ENCODE results near the gene MIER1.
"Not testable (repeated sequence)": the region's sequence is repeated elsewhere in the genome, so short reads cannot be mapped to it uniquely, and the experiment has no call there.

The MIER1 gene

DNA sequence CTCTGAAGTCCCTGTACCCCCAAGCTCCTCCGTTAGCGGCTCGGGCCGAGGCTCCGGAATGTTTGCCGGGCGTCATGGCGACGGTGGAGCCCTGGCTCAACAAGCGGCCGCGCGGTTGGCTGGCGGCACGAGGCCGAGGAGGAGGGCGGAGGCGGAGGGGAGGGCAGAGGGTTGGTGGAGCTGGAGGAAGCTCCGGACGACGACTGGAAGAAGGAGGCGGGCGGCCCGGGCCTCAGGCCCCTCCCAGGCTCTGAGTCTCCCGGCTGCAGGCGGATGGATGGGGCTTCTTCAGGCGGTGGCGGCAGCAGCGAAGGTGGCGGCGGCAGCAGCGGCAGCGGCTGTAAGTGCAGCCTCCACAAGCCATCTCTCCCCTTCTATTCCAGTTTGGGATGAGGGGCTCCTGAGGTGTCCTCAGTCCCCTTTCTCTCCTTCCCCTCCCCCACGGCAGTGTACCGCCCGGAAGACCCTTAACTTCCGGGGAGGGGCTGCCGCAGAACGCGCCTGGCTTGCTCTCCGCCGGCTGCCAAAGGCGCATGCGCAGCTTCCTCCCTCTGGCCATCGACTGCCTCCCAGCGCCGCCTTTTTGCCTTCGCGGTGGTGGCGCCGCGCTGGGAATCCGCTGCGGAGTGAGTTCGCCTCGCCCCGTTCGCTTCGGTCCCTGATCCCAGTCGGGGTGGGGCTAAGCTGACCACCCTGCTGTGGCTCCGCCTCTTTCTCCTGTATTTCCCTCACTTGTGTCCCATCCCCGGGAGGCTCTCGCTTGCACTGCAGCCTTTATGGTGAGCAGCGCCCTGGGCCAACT is at the start of gene MIER1, which contains the start of gene DNAI4:
TSS of gene MIER1 (plus strand) at position 235 of the 802 bp plus-strand sequence. CDS start at position 274, 39 bp downstream.
TSS of gene DNAI4 (minus strand) at position 101 of the 802 bp plus-strand sequence. CDS start at position 76, 25 bp downstream.
- DNase-seq, result peak; percentile 94 to 96

DNA sequence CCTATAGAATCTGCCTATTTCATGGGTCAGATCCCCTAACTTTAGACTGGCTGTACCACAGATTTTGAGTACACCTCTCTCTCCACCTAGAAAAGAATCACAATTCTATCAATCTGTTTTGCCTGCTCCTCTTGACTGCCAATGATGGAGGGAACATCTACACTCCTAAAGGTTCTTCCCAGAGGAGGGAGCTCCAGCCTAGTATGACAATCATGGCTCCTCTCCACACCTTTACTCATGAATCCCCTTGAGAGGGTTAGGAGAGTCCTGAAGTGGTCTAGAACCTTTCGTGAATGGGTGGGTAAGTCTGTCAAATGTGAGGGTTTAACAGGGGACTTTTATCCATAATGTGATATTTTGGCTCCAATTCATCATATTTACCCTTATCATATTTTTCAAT is 48.1 kb upstream of the MIER1 start:
- no peak for DNase-seq

DNA sequence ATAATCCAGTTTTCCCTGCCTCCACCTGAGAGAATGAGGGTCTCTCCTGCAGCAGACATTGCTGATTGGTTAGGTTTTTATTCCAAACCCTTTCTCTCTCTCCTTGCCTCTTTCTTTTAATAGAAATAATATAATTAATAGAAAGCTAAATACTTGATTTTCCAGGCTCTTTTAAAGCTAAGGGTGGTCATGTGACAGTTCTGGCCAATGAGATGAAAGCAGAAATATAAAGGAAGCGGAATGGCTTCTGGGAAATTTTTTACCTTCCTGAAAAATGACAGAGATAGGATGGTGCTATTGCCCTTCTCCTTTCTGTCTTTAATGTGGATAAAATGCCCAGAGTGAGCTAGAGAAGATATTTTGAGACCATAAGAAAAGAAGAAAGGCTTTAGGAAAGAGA is 35.8 kb upstream of the MIER1 start:
- DNase-seq, result no peak

DNA sequence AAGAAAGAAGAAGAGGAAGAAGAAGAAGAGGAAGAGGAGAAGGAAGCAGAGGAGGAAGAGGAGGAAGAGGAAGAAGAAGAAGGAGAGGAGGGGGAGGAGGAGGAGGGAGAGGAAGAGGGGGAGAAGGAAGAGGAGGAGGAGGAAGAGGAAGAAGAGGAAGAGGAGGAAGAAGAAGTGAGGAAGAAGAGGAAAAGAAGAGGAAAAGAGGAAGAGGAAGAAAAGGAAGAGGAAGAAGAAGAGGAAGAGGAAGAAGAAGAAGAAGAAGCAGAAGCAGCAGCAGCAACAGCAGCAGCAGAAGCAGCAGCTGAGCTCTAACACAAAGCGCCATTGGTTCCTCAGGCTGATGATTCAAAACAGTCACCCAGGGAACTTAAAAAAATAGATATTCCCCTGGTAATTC is 34.2 kb upstream of the MIER1 start:
- no peak for DNase-seq

DNA sequence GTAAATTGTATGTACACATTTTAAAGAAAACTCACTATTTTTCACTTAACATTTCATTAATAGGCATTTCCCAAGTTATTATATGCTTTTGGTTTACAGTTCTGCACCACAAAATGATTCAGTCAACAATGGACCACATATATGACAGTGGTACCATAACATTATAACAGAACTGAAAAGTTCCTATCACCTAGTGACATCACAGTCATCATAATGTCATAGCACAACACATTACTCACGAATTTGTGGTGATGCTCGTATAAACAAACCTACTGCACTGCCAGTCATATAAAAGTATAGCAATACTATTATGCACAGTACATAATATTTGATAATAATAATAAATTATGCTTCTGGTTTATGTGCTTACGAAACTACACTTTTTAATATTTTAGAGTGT is 31.1 kb upstream of the MIER1 start:
- no peak for DNase-seq

DNA sequence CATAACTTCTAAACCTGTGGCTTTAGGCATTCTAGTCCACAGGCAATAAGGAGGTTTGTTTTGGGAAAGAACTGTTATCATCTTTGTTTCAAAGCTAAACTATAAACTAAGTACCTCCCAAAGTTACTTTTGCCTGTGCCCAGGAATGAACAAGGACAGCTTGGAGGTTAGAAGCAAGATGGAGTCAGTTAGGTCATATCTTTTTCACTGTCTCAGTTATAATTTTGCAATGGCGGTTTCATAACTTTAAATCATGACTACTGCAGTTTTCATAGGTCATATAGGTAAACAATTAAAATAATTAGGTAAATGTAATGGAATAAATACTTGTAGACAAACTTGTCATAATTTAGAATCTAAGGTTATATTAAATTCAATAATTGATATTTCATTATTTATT is 9.6 kb upstream of the MIER1 start:
- not testable (repeated sequence) for DNase-seq

DNA sequence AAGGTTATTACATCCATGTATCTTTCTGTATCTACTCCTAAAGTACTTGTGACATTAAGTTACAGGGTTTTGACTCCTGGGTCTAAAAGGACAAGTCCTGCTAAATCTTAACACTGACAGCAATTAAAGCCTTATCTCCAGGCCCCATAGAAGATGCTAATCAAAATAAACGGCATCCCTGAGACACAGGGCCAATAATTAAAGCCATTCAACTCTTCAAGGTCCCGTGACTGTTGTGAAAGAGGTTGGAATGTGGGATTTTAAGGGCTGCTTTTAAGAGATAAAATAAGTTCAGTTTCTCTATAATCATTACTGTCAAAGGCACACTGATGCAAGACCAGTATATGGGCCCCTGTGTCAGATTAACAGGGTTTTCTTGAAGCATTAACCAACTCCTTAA is 8.5 kb upstream of the MIER1 start:
- no peak for DNase-seq

DNA sequence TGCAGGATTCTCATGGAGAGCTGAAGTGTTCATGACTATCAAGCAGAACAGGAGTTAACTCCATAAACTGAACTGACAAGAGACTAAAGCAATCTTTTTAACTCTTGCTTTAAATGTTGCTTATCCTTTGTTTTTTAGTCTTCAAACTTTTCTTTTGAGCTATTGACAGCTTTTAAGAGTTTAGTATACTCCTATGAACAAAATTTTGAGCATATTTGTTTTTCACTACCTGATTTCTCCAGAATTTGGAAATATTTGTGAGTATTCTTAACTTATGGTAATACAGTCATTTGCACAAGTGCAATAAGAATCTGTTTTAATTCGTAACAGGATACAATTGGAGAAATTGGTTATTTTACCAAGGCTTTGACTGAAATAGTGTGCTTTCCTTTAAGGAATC is 7.3 kb upstream of the MIER1 start:
- DNase-seq, result no peak

DNA sequence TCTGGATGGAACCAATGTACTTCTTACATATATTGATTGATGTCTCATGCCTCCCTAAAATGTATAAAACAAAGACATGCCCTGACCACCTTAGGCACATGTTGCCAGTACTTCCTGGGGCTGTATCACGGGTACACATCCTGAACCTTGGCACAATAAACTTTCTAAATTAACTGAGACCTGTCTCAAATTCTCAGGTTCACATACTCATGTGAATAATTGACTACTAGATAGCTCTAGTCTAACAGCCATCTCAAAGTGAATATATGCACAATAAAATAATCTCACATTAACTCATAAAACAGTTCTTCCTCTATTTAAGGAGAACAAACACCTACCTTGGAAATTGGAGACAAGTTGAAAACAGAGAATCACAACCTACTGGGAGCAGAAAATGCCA is 5.7 kb upstream of the MIER1 start:
- no peak for DNase-seq

DNA sequence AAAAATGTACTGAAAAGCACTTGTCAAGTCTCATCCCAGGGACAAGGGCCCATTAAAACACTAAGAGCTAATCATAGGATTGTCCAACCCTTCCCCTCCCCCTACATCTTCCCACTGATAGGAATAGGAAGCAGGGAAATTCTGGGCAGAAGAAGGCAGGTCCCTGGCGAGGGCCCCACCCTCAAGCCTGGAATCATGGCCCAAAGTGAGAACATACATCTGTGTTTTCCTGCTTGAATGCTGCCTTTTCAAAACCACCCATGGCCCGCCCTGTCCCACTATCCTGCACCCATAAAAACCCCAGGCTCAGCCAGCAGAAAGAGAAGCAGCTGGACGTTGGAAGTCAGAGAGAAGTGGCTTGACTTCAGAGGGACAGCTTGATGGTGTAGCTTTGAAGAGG is 5.0 kb upstream of the MIER1 start:
- DNase-seq, result no peak

DNA sequence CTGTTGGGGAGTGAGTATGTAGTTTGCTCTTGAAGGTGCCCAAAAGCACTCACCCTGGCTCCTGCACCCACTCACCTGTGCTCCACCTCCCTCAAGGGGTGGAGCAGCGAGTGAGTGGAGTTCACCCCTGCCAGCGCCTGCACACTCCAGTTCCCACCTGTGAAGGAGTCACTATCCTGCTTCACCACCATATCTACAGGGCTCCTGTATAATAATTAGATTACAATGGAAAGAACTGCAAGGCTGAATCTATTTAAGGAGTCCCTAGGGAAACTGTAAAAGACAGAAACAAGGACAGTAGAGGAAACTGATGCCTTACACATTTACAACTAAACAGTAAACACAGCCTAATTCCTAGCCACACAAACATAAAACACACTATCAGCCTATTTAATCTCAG is 4.2 kb upstream of the MIER1 start:
- DNase-seq, result no peak

DNA sequence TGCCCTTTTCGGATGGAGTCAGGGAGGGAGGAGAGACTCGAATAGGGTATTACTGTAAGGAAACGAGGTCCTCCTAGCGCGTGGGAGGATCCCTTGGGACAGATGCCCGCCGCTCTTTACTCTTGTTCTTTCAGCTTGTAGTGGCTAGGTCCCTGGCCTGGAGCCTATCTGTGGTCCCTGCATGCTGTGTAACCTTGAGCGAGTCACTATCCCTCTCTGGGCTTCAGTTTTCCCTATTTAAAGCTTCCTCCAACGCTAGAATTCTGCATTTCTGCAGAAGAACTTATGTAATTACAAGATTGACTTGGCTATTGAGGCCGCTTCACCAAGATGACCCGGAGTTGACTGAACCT is 744 bp downstream of the MIER1 start:
- no peak for DNase-seq

DNA sequence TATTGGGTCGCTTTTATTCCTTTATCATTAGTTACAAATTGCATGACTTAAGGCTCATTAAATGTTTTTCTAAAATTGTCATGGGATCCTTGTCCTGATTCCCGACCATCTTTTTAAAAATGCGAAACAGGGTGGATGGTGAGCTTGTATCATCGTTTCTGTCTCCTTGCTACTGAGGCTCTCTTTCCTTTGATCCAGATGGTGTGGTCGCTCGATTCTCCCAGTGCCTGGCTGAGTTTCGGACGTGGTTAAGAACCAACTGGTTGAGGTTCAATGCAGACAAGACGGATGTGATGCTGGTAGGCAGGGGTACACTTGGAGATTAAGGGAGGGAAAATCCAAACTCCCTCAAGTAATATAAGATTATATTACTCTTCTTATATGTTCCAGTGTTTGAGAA is 1.2 kb downstream of the MIER1 start:
- DNase-seq, result no peak

DNA sequence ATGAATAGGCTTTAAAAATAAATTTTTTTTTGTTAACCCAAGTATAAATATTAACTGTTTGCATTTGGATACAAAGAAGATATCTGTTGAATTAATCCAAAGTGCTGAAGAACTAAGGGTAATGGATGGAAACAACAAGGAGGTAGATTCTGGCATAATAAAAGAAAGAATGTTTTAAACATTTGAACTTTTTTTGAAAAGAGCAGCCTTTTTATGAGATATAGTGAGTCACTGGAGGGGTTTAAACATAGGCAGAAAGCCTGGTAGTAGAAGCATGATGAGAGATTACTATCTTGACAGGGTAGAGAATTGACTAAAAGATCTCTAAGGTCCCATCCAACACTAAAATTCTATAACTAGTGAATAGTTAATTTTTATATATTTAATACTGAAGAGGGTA is 2.7 kb downstream of the MIER1 start:
- no peak for DNase-seq

DNA sequence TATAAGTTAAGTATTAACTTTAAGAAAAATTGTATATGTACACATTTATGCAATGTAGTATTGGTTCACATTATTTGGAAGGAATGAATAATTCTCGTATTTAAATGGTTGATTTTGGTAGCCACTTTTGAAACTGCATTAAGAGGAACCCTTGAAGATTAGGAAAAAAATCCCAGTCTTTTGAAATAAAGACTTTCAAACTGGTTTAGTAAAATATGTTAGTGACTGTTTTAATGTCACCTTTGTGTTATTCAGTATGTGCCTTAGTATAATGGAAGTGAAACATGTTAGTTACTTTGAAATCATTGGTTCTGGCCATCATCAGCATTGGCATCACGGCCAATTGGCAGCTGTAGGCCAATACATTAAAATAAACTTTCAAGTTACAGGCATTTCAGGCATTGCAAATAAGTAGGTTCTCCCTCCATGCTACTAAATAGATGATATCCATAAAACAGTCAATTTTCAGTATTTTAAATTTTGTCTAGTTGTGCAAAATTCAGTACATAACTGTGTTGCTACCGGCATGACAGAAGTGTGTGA is 4.4 kb downstream of the MIER1 start:
- no peak for DNase-seq

DNA sequence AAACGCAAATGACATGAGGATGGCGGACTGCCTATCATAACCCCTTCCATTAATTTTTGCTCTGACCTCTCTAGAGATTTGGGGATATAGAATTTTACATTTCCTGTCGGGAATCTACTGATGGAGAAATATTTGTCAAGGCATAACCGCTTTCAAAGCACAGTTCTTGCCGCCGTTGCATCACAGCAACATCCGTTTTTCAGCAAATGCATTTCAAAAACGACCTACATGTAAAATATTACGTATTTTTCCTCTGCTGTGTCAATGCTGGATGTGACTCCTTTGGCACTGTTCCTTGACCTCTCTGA is 4.9 kb downstream of the MIER1 start:
- DNase-seq, result no peak

DNA sequence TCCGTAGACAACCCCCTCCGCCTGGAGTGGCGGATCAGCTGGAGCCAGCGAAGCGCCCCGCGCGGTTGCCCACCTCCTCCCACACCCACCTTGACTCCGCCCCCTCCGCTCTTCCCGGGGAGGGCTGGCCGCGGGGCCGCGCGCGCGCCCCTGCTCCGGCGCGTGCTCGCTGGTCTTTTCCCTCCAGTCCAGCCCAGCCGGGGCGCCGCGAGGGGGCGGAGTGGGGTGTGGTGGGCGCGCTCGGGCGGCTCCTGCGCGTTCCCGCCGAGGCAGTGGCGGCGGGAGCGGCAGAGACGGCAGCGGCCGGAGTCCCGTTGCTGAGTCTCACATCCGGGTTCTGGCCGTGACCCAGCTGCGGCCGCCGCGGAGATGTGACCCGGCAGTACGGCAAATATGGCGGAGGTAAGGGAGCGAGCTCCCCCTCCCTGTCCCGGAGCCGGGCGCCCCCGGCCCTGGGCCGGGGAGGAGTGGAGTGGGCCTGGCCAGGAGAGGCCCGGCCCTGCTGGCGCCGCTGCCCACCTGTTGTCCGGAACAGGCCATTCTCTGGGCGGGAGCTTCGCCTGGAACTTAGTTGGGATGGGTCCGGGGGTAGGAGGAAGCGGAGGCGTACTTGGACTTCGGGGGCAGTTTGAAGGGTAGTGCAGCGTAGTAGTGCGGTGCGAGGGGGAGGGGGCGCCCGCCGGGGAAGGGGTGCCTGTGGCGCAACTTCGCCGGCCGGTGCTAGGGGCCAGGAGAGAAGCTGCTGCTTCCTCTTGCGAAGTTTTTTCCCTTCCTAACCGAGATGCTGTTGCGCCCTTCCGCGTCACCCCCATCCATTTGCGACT is 5.4 kb downstream of the MIER1 start:
- peak; percentile 93 to 95 for DNase-seq

DNA sequence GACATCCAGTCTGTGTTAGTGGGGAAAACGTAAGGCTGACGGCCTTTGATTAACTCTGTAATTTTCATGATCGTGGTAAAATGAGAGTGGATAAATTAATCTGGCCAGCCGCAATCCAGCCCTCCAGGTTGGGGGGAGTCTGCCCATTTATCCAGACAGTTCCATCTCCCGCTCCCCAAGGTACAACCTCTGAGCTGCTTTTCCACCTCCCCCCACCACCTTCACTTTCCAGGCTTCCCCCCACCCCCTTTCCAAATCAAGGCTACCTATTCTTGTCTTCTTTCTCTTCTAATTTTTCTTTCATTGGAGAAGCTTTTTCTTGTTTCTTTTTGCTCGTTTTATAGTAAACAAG is 6.0 kb downstream of the MIER1 start:
- DNase-seq, result peak in 1 of 2 donors; percentile 7

DNA sequence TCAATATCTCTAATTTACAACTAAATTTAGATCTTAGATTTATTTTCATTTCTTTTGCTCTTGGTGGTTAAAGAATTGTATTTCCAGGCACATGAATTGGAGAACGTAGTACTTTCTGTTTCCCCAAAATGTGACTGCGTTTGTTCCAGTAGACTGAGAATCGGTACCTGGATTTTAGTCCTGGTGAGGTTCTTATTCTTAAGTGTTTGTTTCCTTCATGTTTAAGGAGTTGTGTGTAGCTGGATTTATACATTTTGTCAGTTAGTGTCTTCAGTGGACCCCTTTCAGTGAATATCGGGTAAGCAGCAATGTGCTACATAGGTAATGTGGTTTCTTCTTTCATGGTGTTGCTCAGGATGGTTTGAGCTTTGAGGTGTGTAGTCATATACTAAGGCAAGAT is 6.8 kb downstream of the MIER1 start:
- no peak for DNase-seq

DNA sequence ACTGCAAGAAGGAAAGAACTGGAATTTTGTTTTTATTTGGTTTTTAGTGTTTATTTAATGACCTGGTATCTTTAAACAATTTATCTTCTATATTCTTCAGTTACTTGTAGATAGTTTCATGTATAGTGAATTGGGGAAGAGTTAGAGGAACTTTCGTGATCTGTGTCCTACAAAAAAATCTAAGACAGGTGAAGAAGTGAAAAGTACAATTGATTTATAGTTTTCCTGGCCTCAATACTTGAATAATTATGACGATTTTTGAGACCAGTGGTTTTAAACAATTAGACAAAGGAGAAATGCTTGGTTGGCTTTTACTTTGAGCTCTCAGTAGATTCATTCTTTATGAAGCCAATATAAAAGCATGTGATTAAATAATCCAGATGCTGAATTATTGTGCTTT is 7.5 kb downstream of the MIER1 start:
- no peak for DNase-seq

DNA sequence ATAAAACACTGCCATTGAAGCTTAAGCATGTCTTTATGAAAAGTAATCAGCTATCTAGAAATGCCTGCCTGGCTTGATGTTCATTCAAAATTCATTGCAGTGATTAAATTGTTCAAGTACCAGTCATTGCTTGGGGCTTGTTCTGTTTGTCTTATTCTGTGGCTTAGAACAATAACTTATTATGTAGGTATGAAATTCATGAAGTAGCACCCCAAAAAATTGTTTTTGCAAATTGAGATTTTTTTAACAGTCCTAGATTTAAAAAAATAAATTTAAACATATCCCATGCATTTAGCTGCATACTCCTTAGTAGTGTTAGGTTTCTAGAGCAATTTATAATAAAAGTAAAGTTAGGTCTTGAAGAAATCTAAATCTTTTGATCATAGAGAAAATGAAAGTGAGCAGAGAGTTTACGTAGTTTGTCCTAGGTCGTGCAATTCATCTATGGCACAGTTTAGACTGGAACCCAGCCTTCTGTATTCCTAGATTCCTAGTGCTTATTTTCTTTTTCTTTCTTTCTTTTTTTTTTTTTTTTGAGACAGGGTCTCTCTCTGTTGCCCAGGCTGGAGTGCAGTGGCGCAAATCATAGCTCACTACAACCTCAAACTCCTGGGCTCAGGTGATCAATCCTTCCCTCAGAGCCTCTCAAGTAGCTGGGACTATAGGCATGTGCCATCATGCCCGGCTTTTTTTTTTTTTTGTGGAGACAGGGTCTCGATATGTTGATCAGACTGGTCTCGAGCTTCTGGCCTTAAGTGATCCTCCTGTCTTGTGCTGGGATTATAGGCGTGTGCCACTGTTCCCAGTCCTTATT is 9.3 kb downstream of the MIER1 start:
- no peak for DNase-seq

DNA sequence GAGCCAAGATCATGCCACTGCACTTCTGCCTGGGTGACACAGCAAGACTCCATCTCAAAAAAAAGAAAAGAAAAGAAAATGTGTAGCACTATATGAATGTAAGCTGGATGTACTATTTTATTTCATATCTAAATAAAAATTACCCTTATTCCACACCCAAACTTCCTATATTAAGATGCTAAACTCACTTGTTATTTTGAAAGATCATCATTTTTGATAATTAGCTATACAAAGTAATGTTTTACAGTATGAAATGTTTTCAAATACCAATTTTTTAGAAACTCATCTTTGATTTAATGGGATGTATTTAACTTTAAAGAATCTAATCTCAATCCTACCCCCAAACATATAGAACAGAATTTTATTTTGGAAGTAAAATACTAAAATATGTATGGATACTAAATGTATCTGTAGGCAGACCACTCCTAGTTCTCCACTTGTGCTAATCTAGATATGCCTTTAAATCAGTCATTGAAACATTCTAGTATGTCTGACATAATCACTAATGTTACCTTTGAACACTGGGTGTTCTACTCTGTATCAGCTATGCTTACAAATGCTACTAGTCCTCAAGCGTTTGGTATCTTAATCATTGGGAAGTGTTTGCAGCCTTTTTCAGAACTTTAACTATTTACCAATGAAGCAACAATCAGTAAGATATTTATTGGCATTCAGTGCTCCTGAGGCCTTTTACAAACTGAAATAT is 12.9 kb downstream of the MIER1 start:
- DNase-seq, result no peak

DNA sequence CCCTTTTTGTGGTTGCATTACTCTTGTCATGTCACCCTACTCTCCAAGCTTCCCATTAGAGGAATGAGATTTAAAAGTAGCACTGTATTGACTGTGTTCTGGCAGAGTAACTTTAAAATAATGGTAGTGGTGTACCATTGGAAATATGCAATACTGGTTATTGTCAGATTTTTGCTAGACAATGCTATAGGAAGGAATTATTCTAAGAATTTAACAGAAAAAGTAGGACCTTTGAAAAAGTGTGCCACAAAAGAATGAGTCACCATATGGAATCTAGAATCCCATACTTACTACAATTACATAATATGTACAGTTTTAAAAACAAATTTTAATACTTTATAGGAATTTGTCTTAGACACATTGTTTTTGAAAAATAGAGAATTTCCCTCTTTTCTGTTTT is 13.8 kb downstream of the MIER1 start:
- DNase-seq, result no peak
